Measurements from ENCODE around the gene INF2.

Gene INF2

DNA sequence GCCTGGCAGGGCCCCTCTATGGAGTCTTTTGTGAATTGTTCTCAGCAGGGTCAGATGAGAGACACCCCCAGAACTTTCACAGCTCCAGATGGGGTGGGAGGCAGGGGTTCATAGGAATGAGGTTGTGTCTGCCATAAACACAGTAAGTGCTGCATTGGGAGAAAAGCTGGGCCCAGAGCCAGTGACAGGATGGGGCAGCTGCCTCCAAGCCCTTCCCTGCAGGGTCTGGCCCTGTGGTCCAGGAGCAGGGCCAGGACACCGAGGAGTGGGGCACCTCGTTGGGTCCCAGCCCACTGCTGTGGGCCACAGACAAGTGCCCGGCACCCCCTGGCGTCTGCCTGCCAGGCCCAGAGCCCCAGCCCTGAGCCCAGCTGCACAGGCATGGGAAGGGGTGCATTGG lies 13.3 kb downstream of the INF2 start:
- H3K4me1 ChIP-seq (ENCODE audit: control insufficient read depth, low read depth, low read length): peaks cover 5% of the 10 kb centered on the region
- peaks cover 15% of the 10 kb centered on the region for H3K36me3 ChIP-seq (ENCODE audit: control insufficient read depth, low read depth, low read length)
- no peak overlapping the region for H3K9ac ChIP-seq (ENCODE audit: low read length)
- H3K9me3 ChIP-seq (ENCODE audit: control insufficient read depth, low read depth, low read length): no peaks in the 10 kb centered on the region
- no peaks in the 10 kb centered on the region for H3K27me3 ChIP-seq (ENCODE audit: control insufficient read depth, insufficient read depth, low read length)
- H3K27ac ChIP-seq (ENCODE audit: low read length): no peak overlapping the region
- no peak overlapping the region for H3K4me3 ChIP-seq (ENCODE audit: low read length)

- H3K36me3 ChIP-seq (ENCODE audit: control insufficient read depth, low read depth, low read length): peaks cover 15% of the 10 kb centered on the region
- no peak overlapping the region for H3K9ac ChIP-seq (ENCODE audit: low read length)
- no peaks in the 10 kb centered on the region for H3K27me3 ChIP-seq (ENCODE audit: control insufficient read depth, insufficient read depth, low read length)
- H3K27ac ChIP-seq (ENCODE audit: low read length): no peak overlapping the region
- H3K4me1 ChIP-seq (ENCODE audit: control insufficient read depth, low read depth, low read length): peaks cover 5% of the 10 kb centered on the region
- no peaks in the 10 kb centered on the region for H3K9me3 ChIP-seq (ENCODE audit: control insufficient read depth, low read depth, low read length)
- H3K4me3 ChIP-seq (ENCODE audit: low read length): no peak overlapping the region
Observed at GRCh38 chr14:104703269-104703668, 13.9 kb downstream of the INF2 start.

GRCh38 chr14:104704252-104704651 lies 14.8 kb downstream of the INF2 start:
- no peak overlapping the region for H3K4me3 ChIP-seq (ENCODE audit: low read length)
- no peak overlapping the region for H3K27ac ChIP-seq (ENCODE audit: low read length)
- H3K9me3 ChIP-seq (ENCODE audit: control insufficient read depth, low read depth, low read length): no peaks in the 10 kb centered on the region
- H3K27me3 ChIP-seq (ENCODE audit: control insufficient read depth, insufficient read depth, low read length): no peaks in the 10 kb centered on the region
- no peak overlapping the region for H3K9ac ChIP-seq (ENCODE audit: low read length)
- H3K4me1 ChIP-seq (ENCODE audit: control insufficient read depth, low read depth, low read length): peaks cover 5% of the 10 kb centered on the region
- peaks cover 15% of the 10 kb centered on the region for H3K36me3 ChIP-seq (ENCODE audit: control insufficient read depth, low read depth, low read length)

GRCh38 chr14:104705340-104706047 lies 16.1 kb downstream of the INF2 start:
- peaks cover 2% of the 10 kb centered on the region for H3K4me1 ChIP-seq (ENCODE audit: control insufficient read depth, low read depth, low read length)
- no peaks in the 10 kb centered on the region for H3K27me3 ChIP-seq (ENCODE audit: control insufficient read depth, insufficient read depth, low read length)
- peaks cover 18% of the 10 kb centered on the region for H3K36me3 ChIP-seq (ENCODE audit: control insufficient read depth, low read depth, low read length)
- no peak overlapping the region for H3K4me3 ChIP-seq (ENCODE audit: low read length)
- no peak overlapping the region for H3K9ac ChIP-seq (ENCODE audit: low read length)
- no peak overlapping the region for H3K27ac ChIP-seq (ENCODE audit: low read length)
- H3K9me3 ChIP-seq (ENCODE audit: control insufficient read depth, low read depth, low read length): no peaks in the 10 kb centered on the region

- Histone ChIP-seq H3K27ac (ENCODE audit: low read length) (no peak overlapping the region), H3K4me3 (ENCODE audit: low read length) (no peak overlapping the region), H3K27me3 (ENCODE audit: control insufficient read depth, insufficient read depth, low read length) (no peaks in the 10 kb centered on the region), H3K9me3 (ENCODE audit: control insufficient read depth, low read depth, low read length) (no peaks in the 10 kb centered on the region), H3K4me1 (ENCODE audit: control insufficient read depth, low read depth, low read length) (no peaks in the 10 kb centered on the region), H3K9ac (ENCODE audit: low read length) (no peak overlapping the region), H3K36me3 (ENCODE audit: control insufficient read depth, low read depth, low read length) (peaks cover 22% of the 10 kb centered on the region)
Observed at GRCh38 chr14:104706733-104707607, 17.6 kb downstream of the INF2 start.

GRCh38 chr14:104707608-104708595 lies 18.5 kb downstream of the INF2 start:
- Histone ChIP-seq H3K36me3 (ENCODE audit: control insufficient read depth, low read depth, low read length) (peaks cover 26% of the 10 kb centered on the region), H3K27ac (ENCODE audit: low read length) (no peak overlapping the region), H3K27me3 (ENCODE audit: control insufficient read depth, insufficient read depth, low read length) (no peaks in the 10 kb centered on the region), H3K4me3 (ENCODE audit: low read length) (no peak overlapping the region), H3K4me1 (ENCODE audit: control insufficient read depth, low read depth, low read length) (no peaks in the 10 kb centered on the region), H3K9me3 (ENCODE audit: control insufficient read depth, low read depth, low read length) (no peaks in the 10 kb centered on the region), H3K9ac (ENCODE audit: low read length) (no peak overlapping the region)

- Histone ChIP-seq H3K36me3 (ENCODE audit: control insufficient read depth, low read depth, low read length) (peaks cover 21% of the 10 kb centered on the region), H3K27me3 (ENCODE audit: control insufficient read depth, insufficient read depth, low read length) (no peaks in the 10 kb centered on the region), H3K27ac (ENCODE audit: low read length) (no peak overlapping the region), H3K9me3 (ENCODE audit: control insufficient read depth, low read depth, low read length) (no peaks in the 10 kb centered on the region), H3K4me3 (ENCODE audit: low read length) (no peak overlapping the region), H3K4me1 (ENCODE audit: control insufficient read depth, low read depth, low read length) (no peaks in the 10 kb centered on the region), H3K9ac (ENCODE audit: low read length) (no peak overlapping the region)
Observed at GRCh38 chr14:104708606-104709268, 19.3 kb downstream of the INF2 start.

DNA sequence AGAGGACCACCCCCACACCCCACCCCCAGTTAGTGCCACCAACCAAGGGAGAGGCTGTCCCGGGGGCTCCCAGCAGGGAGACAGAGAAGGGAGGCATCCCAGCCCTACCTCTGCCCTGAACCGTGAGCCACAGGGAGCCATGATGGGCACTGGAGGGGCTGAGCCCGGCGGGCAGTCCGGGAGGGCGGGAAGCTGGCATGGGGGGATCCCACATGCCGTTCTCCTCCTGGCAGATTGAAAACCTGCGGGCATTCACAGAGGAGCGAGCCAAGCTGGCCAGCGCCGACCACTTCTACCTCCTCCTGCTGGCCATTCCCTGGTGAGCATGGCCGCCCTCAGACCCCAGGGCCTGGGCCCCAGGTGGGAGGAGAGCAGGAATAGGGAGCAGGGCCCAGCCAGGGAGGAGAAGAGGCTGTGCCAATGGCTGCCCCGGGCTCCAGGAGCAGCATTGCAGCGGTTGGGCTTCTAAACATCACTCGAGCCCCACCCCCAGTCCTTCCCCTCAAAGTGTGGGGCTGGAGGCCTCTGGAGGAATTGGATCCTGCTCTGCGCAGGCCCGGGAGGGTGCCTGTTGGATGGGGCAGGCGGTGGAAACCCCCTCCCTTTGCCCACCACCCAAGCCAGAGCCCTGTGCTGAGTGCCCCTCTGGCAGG lies 20.1 kb downstream of the INF2 start:
- no peak overlapping the region for H3K4me3 ChIP-seq (ENCODE audit: low read length)
- no peak overlapping the region for H3K27ac ChIP-seq (ENCODE audit: low read length)
- no peaks in the 10 kb centered on the region for H3K27me3 ChIP-seq (ENCODE audit: control insufficient read depth, insufficient read depth, low read length)
- H3K9ac ChIP-seq (ENCODE audit: low read length): no peak overlapping the region
- no peaks in the 10 kb centered on the region for H3K9me3 ChIP-seq (ENCODE audit: control insufficient read depth, low read depth, low read length)
- H3K4me1 ChIP-seq (ENCODE audit: control insufficient read depth, low read depth, low read length): no peaks in the 10 kb centered on the region
- peaks cover 18% of the 10 kb centered on the region for H3K36me3 ChIP-seq (ENCODE audit: control insufficient read depth, low read depth, low read length)

DNA sequence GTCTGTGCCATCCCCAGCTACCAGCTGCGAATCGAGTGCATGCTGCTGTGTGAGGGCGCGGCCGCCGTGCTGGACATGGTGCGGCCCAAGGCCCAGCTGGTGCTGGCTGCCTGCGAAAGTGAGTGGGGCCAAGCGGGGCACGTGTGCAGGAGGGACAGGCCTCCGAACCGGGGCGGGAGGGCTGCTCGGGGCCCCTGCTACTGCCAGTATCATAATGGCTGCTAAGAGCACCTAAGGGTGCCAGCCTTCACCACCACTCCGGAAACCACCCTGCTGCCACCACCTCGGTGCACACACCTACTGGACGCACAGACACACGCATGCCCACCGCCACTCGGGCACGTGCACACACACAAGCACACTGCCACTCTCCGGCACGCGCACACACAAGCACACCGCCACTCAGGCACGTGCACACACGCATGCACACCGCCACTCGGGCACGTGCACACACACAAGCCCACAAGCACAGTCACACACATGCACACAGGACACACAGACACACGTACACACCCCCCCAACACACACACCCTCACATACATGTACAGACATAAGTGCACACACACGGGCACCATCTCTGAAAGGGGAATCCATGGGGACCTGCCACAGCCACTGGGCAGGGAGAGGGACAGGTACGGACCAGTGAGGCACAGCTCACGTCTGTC lies 20.8 kb downstream of the INF2 start:
- Histone ChIP-seq H3K36me3 (ENCODE audit: control insufficient read depth, low read depth, low read length) (peaks cover 17% of the 10 kb centered on the region), H3K9me3 (ENCODE audit: control insufficient read depth, low read depth, low read length) (no peaks in the 10 kb centered on the region), H3K27ac (ENCODE audit: low read length) (no peak overlapping the region), H3K4me1 (ENCODE audit: control insufficient read depth, low read depth, low read length) (no peaks in the 10 kb centered on the region), H3K4me3 (ENCODE audit: low read length) (no peak overlapping the region), H3K9ac (ENCODE audit: low read length) (no peak overlapping the region), H3K27me3 (ENCODE audit: control insufficient read depth, insufficient read depth, low read length) (no peaks in the 10 kb centered on the region)

Measured in iPS-18a (cell line).